ENCODE data around the gene TBC1D16. TPM values are rescaled to one million over a fixed set of nuclear protein-coding genes. Genes with fewer than 3 reads are reported as not detected.

The TBC1D16 gene
- total and polyA plus RNA-seq, 8 donors: 17.3 to 49.1 (median 31.3) TPM

DNA sequence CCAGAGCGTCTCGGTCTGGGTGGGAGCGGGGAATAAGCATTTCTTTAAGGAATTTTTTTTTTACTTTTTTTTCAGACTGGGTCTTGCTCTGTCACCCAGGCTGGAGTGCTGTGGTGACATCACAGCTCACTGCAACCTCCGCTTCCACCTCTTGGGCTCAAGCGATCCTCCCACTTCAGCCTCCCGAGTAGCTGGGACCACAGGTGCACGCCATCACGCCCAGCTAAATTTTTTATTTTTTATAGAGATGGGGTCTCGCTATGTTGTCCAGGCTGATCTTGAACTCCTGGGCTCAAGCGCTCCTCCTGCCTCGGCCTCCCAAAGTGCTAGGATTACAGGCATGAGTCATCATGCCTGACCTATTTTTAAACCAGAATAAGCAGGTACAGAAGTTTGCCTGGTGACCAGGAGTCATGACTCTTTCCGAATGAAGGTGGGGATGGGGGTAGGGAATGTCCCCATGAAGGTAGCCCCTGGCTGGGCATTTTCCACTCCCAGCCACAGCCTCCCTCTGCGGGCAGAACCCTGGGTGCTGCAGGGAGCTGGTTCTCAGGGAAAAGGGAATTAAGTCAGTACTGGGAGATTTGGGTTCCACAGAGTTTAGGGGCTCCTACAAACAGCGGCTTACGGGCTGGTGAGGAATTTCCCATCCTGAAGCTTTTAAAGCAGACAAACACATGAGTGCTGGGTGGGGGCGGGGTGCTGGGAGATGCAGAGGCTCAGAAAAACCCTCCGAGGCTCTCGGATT lies 48.3 kb downstream of the TBC1D16 start:
- Histone ChIP-seq H3K4me3 (no peak overlapping the region), H3K4me1 (peaks cover 8 to 10% of the 10 kb centered on the region in 2 donors), H3K27me3 (peaks cover 0 to 7% of the 10 kb centered on the region in 2 donors), H3K27ac (no peak overlapping the region), H3K9me3 (no peaks in the 10 kb centered on the region), H3K36me3 (no peaks in the 10 kb centered on the region)
- intact Hi-C loops (cut with DNase I): no loop called here
- TF ChIP-seq, protein P1, sequence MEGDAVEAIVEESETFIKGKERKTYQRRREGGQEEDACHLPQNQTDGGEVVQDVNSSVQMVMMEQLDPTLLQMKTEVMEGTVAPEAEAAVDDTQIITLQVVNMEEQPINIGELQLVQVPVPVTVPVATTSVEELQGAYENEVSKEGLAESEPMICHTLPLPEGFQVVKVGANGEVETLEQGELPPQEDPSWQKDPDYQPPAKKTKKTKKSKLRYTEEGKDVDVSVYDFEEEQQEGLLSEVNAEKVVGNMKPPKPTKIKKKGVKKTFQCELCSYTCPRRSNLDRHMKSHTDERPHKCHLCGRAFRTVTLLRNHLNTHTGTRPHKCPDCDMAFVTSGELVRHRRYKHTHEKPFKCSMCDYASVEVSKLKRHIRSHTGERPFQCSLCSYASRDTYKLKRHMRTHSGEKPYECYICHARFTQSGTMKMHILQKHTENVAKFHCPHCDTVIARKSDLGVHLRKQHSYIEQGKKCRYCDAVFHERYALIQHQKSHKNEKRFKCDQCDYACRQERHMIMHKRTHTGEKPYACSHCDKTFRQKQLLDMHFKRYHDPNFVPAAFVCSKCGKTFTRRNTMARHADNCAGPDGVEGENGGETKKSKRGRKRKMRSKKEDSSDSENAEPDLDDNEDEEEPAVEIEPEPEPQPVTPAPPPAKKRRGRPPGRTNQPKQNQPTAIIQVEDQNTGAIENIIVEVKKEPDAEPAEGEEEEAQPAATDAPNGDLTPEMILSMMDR (IDR thresholded peaks at IDR 0.05): no peak
- DNase-seq: peak in 1 of 4 donors; percentile 24
- ATAC-seq: no peak

DNA sequence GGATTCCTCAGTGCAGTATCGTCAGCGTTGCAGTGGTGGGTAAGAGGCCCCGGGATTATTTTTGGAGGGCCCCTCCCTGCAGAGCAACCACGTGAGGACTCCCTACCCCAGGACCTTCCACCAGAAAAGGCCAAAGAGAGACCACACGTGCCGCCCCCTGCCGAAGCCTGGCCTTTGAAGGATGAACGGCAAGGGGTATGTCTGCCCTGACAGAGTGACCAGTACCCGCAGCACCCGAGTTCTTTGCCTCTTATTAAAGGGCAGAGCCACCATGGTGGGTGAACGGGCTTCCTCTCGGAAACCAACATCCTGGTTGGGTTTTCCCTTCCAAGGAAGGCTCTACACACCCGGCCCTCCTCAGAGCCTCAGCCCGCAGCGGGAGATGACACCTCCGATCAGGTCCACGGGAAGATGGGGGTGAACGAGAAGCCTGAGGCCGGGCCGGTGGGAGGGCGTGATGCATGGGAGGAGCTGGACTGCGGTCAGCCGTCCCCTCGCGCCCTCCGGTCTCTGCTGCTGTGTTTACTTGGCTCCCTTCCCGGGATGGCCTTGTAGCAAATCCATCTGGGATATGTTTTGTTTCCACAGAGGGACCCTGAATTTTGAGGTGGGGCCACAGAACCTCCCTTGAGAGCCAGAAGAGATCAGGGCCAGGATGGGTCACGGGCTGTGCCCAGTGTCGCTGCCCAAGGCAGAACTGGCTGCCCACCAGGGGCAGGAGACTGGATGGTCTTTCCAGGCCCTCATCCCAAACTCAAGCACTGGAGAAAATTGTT lies 49.1 kb downstream of the TBC1D16 start:
- H3K36me3 ChIP-seq: no peaks in the 10 kb centered on the region
- TF ChIP-seq, protein P1 (IDR thresholded peaks at IDR 0.05): no peak
- H3K9me3 ChIP-seq: no peaks in the 10 kb centered on the region
- DNase-seq (peak in 3 of 4 donors; percentile 80 to 87 (median 82)), ATAC-seq (peak; percentile 3)
- H3K4me1 ChIP-seq: peaks cover under 1 to 2% of the 10 kb centered on the region in 2 donors
- intact Hi-C loops (cut with DNase I): no loop called here
- H3K4me3 ChIP-seq: no peak overlapping the region
- H3K27me3 ChIP-seq: no peaks in the 10 kb centered on the region
- H3K27ac ChIP-seq: no peak overlapping the region

DNA sequence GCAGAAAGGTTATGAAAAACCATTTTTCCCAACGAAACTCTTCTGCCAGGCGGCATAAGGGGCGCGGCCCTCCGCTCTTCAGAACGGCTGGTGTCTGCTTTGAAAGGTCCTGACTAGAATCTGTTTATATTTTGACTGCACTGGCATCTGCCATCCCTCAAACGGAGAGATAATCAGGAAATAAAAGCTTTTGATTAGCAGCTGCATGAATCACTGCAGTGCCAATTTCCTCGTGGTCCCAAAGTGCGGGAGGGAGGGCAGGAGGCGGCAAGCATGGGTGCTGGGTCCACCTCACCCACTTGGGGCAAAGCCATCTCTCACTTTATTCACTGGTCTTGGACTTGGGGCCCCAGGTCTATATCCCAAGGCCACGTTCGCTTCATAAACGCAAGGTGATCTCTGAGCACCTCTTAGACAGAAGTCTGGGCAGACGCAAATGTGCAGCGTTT lies 49.7 kb downstream of the TBC1D16 start:
- no peaks in the 10 kb centered on the region for H3K36me3 ChIP-seq
- no peaks in the 10 kb centered on the region for H3K9me3 ChIP-seq
- H3K4me3 ChIP-seq: no peak overlapping the region
- TF ChIP-seq, protein P1 (IDR thresholded peaks at IDR 0.05): no peak
- H3K27me3 ChIP-seq: no peaks in the 10 kb centered on the region
- DNase-seq (peak in 1 of 4 donors; percentile 34), ATAC-seq (no peak)
- peaks cover 0 to 2% of the 10 kb centered on the region in 2 donors for H3K4me1 ChIP-seq
- intact Hi-C loops (cut with DNase I): no loop called here
- H3K27ac ChIP-seq: no peak overlapping the region

DNA sequence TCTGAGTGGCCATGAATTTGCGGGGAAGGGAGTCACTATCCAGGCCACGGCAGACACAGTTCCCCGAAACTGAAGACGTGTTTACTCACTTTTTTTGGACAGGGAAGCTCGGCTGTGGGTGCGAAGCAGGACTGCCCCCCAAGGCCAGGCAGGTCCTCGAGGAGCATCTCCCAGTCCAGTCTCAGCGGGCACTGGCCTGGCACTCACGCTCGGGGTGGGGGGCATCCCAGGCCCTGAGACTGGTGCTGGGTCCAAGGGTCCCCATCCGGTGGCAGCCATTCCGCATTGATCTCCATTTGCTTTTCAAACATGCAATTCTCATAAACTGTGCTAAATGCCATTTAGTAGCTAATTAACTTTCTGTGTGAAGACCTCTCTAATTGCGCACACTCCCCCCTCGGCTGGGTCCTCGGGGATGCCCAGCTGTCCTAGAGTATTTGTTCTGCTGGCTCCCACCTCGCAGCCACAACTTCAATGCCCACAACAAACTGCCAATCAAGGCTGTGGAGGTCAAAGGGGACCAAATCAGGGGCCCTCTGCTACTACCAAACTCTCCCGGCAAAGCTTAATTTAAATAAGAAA lies 50.2 kb downstream of the TBC1D16 start:
- Histone ChIP-seq H3K27ac (no peak overlapping the region), H3K4me1 (peaks cover 0 to 2% of the 10 kb centered on the region in 2 donors)
- intact Hi-C loops (cut with DNase I): no loop called here

More for the DNA sequence above, 50.2 kb downstream of the TBC1D16 start:
- peak in 2 of 4 donors; percentile 10 to 59 for DNase-seq
- no peaks in the 10 kb centered on the region for H3K36me3 ChIP-seq
- no peak for ATAC-seq
- TF ChIP-seq, protein P1 (IDR thresholded peaks at IDR 0.05): no peak
- H3K9me3 ChIP-seq: no peaks in the 10 kb centered on the region
- H3K4me3 ChIP-seq: no peak overlapping the region
- H3K27me3 ChIP-seq: no peaks in the 10 kb centered on the region
